ENCODE results near the gene GOSR1.
"Not testable (repeated sequence)": the region's sequence is repeated elsewhere in the genome, so short reads cannot be mapped to it uniquely, and the experiment has no call there.

GOSR1 gene

GRCh38 chr17:30503558-30503957, 26.4 kb downstream of the GOSR1 start:
- FAIRE-seq = no peak
- DNase-seq (ENCODE audit: extremely low spot score, insufficient read length, low read depth) = no peak

- FAIRE-seq (no peak), DNase-seq (ENCODE audit: extremely low spot score, insufficient read length, low read depth) (no peak)
These were observed 28.7 kb downstream of the GOSR1 start for GRCh38 chr17:30505868-30506417.

- DNase-seq (ENCODE audit: extremely low spot score, insufficient read length, low read depth) (no peak), FAIRE-seq (no peak)
These were observed 29.3 kb downstream of the GOSR1 start for GRCh38 chr17:30506481-30506880.

GRCh38 chr17:30513346-30513745, 36.1 kb downstream of the GOSR1 start:
- no peak for FAIRE-seq
- DNase-seq (ENCODE audit: extremely low spot score, insufficient read length, low read depth) = no peak

GRCh38 chr17:30514895-30515596, 37.8 kb downstream of the GOSR1 start:
- no peak for FAIRE-seq
- DNase-seq (ENCODE audit: extremely low spot score, insufficient read length, low read depth) = no peak

DNA sequence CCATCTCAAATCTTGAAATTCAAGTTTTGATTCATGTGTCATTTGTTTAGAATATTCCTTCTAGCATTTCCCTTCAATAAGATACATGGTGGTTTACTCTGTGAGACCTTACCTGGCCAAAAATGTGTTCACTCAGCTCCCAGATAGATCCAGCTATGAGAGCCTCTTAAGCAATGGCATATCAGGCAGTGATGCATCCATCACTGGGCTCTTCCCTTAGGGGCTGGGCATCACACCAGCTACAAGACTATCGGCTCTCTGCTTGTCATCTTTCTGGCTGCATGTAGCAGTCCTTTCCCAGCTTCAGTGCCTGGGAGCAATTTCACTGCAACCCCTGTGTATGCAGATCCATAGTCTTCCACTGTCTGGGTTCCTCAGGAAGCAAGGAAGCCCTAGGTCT, 40.6 kb downstream of the GOSR1 start:
- DNase-seq (ENCODE audit: extremely low spot score, insufficient read length, low read depth) = no peak
- FAIRE-seq = no peak

DNA sequence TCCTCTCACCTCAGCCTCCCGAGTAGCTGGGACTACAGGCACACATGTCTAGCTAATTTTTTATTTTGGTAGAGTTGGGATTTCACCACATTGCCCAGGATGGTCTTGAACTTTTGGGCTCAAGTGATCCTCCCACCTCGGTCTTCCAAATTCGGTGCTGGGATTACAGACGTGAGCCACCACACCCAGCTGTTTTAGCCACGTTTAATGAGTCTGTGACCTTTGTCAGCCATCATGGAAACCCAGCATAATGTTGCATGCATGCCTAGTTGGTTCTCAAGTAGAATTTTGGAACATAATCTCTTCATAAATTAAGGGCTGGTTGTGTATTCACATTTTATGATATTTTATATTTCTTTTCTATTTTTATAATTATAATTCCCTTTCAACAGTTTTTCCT, 42.0 kb downstream of the GOSR1 start:
- FAIRE-seq (peak; percentile 18), DNase-seq (ENCODE audit: extremely low spot score, insufficient read length, low read depth) (no peak)

GRCh38 chr17:30519707-30520106, 42.5 kb downstream of the GOSR1 start:
- no peak for FAIRE-seq
- no peak for DNase-seq (ENCODE audit: extremely low spot score, insufficient read length, low read depth)

- FAIRE-seq = no peak
- no peak for DNase-seq (ENCODE audit: extremely low spot score, insufficient read length, low read depth)
These were observed 43.2 kb downstream of the GOSR1 start for GRCh38 chr17:30520436-30520835.

DNA sequence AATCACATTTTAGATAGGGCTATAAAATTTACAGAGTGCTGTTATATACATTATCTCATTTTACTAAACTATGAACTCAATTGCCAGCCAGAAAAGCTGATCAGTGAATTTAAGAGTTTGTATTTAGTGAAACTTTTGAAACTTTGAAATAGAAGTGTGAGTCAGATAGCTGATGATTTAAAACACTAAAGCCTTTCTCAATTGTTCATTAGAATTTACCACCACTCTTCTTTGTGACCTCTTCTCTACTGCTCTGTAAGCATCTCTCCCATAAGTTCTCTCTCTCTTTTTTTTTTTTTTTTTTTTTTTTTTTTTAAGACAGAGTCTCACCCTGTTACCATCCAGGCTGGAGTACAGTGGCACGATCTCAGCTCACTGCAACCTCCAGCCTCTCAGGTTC, 43.7 kb downstream of the GOSR1 start:
- no peak for DNase-seq (ENCODE audit: extremely low spot score, insufficient read length, low read depth)

GRCh38 chr17:30521766-30522165, 44.6 kb downstream of the GOSR1 start:
- no peak for DNase-seq (ENCODE audit: extremely low spot score, insufficient read length, low read depth)
- no peak for FAIRE-seq

More for the DNA sequence above, 43.7 kb downstream of the GOSR1 start:
- no peak for FAIRE-seq

DNA sequence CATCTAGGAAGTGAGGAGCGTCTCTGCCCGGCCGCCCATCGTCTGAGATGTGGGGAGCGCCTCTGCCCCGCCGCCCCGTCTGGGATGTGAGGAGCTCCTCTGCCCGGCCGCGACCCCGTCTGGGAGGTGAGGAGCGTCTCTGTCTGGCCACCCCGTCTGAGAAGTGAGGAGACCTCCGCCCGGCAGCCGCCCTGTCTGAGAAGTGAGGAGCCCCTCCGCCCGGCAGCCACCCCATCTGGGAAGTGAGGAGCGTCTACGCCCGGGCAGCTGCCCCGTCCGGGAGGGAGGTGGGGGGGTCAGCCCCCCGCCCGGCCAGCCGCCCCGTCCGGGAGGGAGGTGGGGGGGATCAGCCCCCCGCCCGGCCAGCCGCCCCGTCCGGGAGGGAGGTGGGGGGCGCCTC, 46.0 kb downstream of the GOSR1 start:
- not testable (repeated sequence) for FAIRE-seq; DNase-seq (ENCODE audit: extremely low spot score, insufficient read length, low read depth)

DNA sequence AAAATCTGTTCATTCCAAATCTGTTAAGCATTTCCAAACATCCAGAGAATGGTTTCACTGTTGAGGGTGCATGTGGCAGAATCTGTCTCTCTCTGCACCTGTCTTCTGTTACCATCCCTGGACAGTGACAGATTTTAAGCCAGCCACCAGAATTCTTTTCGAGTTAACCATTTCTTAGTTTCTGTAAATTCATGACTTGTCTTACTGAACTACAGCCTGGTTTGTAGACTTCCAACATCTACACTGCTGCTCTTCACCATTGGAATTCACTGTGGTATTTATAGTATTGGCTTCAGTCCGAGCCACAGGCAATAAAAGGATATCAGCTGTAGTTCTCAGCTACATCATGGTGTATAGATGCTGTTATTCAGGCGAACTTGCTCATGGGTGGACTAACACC, 47.6 kb downstream of the GOSR1 start:
- DNase-seq (ENCODE audit: extremely low spot score, insufficient read length, low read depth) (no peak), FAIRE-seq (no peak)

DNA sequence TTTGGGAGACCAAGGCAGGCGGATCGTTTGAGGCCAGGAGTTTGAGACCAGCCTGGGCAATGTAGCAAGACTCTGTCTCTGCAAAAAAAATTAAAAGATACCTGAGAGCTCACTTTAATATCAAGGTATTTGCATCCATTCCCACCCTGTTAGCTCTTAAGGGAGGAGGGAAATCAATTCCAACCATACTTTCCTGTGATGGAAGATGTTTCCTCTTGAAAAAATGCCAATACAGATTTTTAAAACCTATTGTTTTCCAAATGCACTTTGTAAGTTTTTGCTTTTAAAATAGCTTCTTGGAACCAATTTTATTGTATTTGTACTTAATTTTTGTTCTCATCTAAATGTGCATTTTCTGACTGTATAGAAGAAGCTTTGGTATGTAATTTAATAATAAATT, 49.2 kb downstream of the GOSR1 start:
- no peak for DNase-seq (ENCODE audit: extremely low spot score, insufficient read length, low read depth)
- FAIRE-seq = no peak

DNA sequence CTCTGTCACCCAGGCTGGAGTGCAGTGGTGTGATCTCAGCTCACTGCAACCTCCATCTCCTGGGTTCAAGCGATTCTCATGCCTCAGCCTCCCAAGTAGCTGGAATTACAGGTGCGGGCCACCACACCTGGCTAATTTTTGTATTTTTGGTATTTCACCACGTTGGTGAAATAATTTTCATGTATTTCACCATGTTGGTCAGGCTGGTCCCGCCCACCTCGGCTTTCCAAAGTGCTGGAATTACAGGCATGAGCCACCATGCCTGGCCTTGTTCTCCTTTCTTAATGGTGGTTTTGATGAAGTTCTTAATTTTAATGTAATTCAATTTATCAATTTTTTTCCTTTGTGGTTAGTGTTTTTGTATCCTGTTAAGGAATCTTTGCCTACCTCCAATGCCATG, 51.5 kb downstream of the GOSR1 start:
- not testable (repeated sequence) for DNase-seq (ENCODE audit: extremely low spot score, insufficient read length, low read depth); FAIRE-seq

DNA sequence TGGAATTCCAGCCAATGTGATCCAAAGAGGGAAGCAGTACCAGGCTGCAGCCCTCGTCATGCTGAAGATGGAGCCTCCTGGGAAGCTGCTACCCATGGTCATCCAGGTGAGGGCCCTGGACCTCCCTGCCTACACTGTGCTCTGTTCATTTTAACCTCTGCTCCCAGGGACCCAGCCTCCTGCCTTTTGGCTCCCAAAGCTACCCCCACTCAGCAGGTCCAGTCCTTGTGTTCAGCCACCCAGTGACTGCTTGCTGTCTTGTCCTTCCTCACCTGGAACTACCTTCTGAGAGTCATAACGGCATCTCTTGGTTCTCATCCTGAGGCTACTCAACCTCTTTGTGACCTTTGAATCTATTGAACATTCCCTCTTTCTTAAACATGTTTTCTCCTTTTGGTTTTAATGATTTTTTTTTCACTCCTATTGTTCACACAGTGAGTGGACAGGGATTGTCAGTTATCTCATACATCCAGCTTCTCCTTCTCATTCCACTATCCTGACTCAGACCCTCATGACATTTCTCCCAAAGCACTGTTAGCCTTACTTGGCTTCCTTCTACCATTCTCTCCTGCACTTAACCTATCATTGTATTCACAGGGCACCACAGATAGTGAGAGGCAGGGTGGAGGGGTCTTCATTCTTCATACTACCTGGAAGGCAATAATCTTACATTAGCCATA, 53.3 kb downstream of the GOSR1 start:
- FAIRE-seq (no peak), DNase-seq (ENCODE audit: extremely low spot score, insufficient read length, low read depth) (no peak)

GRCh38 chr17:30532871-30533270, 55.7 kb downstream of the GOSR1 start:
- DNase-seq (ENCODE audit: extremely low spot score, insufficient read length, low read depth) (no peak), FAIRE-seq (no peak)

DNA sequence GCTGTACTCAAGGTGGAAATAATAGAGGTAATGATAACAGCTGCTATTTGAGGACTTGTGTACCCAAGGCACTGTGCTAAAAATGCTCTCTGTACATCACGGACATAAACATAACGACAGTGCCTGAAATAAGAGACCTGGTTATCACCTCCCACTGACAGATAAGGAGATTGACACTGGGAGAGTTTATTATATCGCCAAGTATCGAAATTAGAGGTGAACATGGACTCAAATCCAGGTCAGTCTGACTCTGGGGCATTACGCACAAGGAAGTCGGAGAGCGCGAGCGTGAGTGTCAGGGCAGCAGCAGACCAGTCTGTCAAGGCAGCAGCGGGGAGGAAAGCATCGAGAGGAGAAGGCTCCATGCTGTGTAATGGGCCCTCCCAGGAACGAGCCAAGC, 57.1 kb downstream of the GOSR1 start:
- DNase-seq (ENCODE audit: extremely low spot score, insufficient read length, low read depth) = no peak
- FAIRE-seq = no peak

DNA sequence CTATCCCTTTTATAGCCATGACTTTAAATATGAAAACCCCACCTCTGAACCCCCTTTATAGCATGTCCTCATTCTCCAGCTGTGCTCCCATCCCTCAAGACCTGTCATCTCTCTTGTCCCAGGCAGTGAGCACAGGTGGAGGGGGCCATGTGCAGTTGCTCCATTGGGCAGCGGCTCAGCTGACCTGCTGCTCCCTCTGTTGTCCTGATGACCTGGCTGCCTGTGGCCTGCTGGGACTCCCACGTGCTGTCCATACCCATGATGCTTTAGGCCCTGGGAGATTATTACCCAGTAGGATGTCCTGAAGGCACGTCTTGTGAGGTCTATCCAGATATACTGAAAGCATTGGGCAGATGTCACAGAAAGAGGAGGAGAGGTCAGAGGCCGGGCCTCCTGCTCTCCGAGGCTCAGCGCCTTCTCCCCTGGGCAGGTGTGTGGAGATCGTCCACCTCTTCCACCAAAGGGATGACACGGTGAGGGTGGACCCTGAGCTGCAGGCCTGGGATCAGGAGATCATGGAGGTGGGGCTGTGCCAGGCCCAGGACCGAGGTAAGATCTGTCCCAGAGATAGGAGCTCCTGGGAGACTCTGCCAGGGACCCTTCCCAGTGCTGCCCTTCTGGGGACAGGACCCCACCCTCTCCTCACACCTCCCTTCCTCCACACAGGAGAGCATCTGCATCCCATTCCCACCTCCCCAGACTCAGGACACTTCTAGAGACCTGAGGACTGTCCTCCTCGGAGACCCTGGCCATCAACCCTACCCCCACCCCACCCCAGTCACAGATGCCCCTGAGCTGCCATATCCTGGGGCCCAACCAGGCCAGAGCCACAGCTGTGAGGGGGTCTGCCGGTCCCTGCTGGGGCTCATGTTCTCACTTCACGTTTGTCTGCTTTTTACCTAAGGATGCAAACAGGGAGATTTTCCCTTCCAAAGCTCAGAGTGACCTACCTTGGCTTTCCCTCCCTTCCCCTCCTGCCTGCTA, 58.0 kb downstream of the GOSR1 start:
- no peak for FAIRE-seq

DNA sequence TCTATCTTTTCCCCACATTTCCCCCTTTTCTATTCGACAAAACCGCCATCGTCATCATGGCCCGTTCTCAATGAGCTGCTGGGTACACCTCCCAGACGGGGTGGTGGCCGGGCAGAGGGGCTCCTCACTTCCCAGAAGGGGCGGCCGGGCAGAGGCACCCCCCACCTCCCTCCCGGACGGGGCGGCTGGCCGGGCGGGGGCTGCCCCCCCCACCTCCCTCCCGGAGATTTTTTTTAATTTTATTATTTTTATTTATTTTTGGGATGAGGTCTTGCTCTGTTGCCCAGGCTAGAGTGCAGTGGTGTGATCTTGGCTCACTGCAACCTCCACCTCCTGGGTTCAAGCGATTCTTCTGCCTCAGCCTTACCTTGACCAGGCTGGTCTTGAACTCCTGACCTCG, 59.6 kb downstream of the GOSR1 start:
- not testable (repeated sequence) for FAIRE-seq; DNase-seq (ENCODE audit: extremely low spot score, insufficient read length, low read depth)

More for the DNA sequence above, 58.0 kb downstream of the GOSR1 start:
- no peak for DNase-seq (ENCODE audit: extremely low spot score, insufficient read length, low read depth)

Measured in GM18507 (cell line).